Hepatocyte (in vitro differentiated cells): ENCODE measurements around the gene KIAA1549.

ENCODE experiments used
- CTCF ChIP-seq: fragments of 200-600 bp; sonication (generic); IDR thresholded peaks from 2 replicates; pipeline ENCODE4 v1.5.1; 2016; ENCODE audit warnings: antibody characterized with exemption, mild to moderate bottlenecking; ENCODE audit not compliant: poor library complexity
- EZH2 ChIP-seq: fragments of 200-600 bp; sonication (generic); IDR thresholded peaks from 2 replicates; pipeline ENCODE4 v1.6.1; 2016; ENCODE audit warnings: antibody characterized with exemption, mild to moderate bottlenecking, borderline replicate concordance

- TF ChIP-seq CTCF: no peak
- no peak for TF ChIP-seq EZH2
These were observed 102.3 kb downstream of the KIAA1549 start for GRCh38 chr7:138878856-138879255.
